Upper lobe of right lung (tissue), 1 donor: ENCODE data around the gene NAA10. TPM values are rescaled to one million over a fixed set of nuclear protein-coding genes. Genes with fewer than 3 reads are reported as not detected.

Experiments used
- ATAC-seq: fragments of 200-7000 bp; cut with Tn5 transposase; one replicate; pipeline ENCODE4 v1.9.1; 2020; ENCODE audit warnings: mild to moderate bottlenecking, moderate library complexity
- DNase-seq: peaks from one replicate; pipeline ENCODE4 v3.0.0-alpha.2; 2020
- H3K27ac ChIP-seq: fragments of 200-600 bp; one replicate; pipeline ENCODE4 v1.8.0; 2022
- H3K27me3 ChIP-seq: fragments of 200-600 bp; one replicate; pipeline ENCODE4 v1.8.0; 2022; ENCODE audit warnings: mild to moderate bottlenecking
- H3K36me3 ChIP-seq: fragments of 200-600 bp; one replicate; pipeline ENCODE4 v1.8.0; 2022
- H3K4me1 ChIP-seq: fragments of 200-600 bp; one replicate; pipeline ENCODE4 v1.8.0; 2022
- H3K4me3 ChIP-seq: fragments of 200-600 bp; one replicate; pipeline ENCODE4 v1.8.0; 2022; ENCODE audit warnings: mild to moderate bottlenecking
- H3K9me3 ChIP-seq: fragments of 200-600 bp; one replicate; pipeline ENCODE4 v1.8.0; 2022
- intact Hi-C: fragments of 100-400 bp; cut with DNase I; formaldehyde crosslinking; loops from one replicate; pipeline ENCODE4 v1.11.0; 2022
- microRNA-seq: library from miRNA; unstranded; fragments of <30 nt; microRNA quantifications from one replicate; pipeline ENCODE4 v1.2.0, GENCODE V29; 2020; ENCODE audit warnings: borderline microRNAs expressed
- total RNA-seq: library from RNA; stranded (reverse); fragmentation: NEBNext Ultra II Directional; extraction: Animal tissue kit (Norgen Biotek cat#: 25700); gene quantifications from one replicate; pipeline ENCODE4 v1.2.1, GENCODE V29; 2021
- TF ChIP-seq, protein P1 (sequence below): fragments of 200-600 bp; IDR thresholded peaks from one replicate; pipeline ENCODE4 v1.8.0; 2022; ENCODE audit warnings: antibody characterized with exemption
- donor health status: DM: no; HTN: yes; CAD: no; lungs with severe emphysema.

The NAA10 gene
- total RNA-seq, 1 donor from 2014 or later: 84.6 TPM

- TF ChIP-seq, protein P1, sequence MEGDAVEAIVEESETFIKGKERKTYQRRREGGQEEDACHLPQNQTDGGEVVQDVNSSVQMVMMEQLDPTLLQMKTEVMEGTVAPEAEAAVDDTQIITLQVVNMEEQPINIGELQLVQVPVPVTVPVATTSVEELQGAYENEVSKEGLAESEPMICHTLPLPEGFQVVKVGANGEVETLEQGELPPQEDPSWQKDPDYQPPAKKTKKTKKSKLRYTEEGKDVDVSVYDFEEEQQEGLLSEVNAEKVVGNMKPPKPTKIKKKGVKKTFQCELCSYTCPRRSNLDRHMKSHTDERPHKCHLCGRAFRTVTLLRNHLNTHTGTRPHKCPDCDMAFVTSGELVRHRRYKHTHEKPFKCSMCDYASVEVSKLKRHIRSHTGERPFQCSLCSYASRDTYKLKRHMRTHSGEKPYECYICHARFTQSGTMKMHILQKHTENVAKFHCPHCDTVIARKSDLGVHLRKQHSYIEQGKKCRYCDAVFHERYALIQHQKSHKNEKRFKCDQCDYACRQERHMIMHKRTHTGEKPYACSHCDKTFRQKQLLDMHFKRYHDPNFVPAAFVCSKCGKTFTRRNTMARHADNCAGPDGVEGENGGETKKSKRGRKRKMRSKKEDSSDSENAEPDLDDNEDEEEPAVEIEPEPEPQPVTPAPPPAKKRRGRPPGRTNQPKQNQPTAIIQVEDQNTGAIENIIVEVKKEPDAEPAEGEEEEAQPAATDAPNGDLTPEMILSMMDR: no peak
- Histone ChIP-seq H3K4me1 (no peaks in the 10 kb centered on the region), H3K4me3 (no peak overlapping the region), H3K27ac (no peak overlapping the region), H3K9me3 (no peaks in the 10 kb centered on the region), H3K36me3 (no peaks in the 10 kb centered on the region), H3K27me3 (peaks cover 12% of the 10 kb centered on the region)
- ATAC-seq (no peak), DNase-seq (no peak)
- intact Hi-C loops: no loop called here
Observed at GRCh38 chrX:153882557-153882956, 52.3 kb downstream of the NAA10 start.

GRCh38 chrX:153882086-153882498 lies 52.7 kb downstream of the NAA10 start:
- TF ChIP-seq, protein P1: no peak
- Histone ChIP-seq H3K4me1 (no peaks in the 10 kb centered on the region), H3K27ac (no peak overlapping the region), H3K4me3 (no peak overlapping the region), H3K27me3 (peaks cover 12% of the 10 kb centered on the region), H3K9me3 (no peaks in the 10 kb centered on the region), H3K36me3 (no peaks in the 10 kb centered on the region)
- DNase-seq (no peak), ATAC-seq (no peak)
- intact Hi-C loops: no loop called here

DNA sequence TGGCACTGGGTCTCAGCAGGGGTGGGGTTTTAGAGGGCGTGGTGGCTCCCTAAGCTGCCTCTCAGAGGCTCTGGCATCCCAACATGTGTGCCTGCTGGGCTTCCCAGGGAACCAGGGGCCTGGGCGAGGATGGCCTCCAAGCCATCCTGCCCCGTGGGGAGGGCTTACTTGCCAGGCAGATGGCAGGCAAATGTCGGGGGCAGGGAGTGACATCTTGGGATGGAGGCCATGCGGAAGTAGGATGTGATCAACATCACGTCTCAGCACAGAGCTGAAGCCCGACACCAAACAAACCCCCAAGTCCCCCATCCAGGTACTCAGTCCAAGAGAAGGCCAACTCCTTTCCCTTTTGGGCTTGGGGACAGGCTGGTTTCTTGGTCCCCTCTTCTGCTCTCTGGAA lies 53.6 kb downstream of the NAA10 start:
- H3K4me3 ChIP-seq: no peak overlapping the region
- ATAC-seq (no peak), DNase-seq (no peak)
- no peaks in the 10 kb centered on the region for H3K4me1 ChIP-seq
- no peak overlapping the region for H3K27ac ChIP-seq
- peaks cover 12% of the 10 kb centered on the region for H3K27me3 ChIP-seq
- H3K9me3 ChIP-seq: no peaks in the 10 kb centered on the region
- intact Hi-C loops: no loop called here
- TF ChIP-seq, protein P1: no peak
- H3K36me3 ChIP-seq: no peaks in the 10 kb centered on the region

DNA sequence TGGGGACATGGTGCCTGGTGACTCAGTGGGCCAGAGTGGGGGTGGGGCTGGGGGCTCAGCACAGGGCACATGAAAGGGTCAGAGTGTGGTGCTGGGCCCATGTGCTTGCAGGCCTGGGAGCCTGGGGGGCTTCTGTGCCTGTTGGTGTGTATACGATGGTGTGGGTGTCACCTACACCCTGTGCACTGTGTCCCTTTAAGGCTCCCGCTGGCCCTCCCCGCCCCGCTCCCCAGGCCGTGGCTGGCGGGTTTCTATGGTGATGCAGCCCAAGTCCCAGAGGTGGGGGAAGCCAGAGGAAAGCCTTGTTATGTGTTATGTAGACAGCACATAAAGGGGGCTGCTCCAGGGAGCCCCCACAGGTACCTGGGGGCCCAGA lies 54.4 kb downstream of the NAA10 start:
- Histone ChIP-seq H3K9me3 (no peaks in the 10 kb centered on the region), H3K4me3 (no peak overlapping the region), H3K4me1 (no peaks in the 10 kb centered on the region), H3K36me3 (no peaks in the 10 kb centered on the region), H3K27me3 (peaks cover 10% of the 10 kb centered on the region), H3K27ac (no peak overlapping the region)
- no peak for ATAC-seq
- no peak for DNase-seq
- intact Hi-C loops: no loop called here
- TF ChIP-seq, protein P1: no peak

- DNase-seq (no peak), ATAC-seq (no peak)
- intact Hi-C loops: no loop called here
- TF ChIP-seq, protein P1: no peak
- Histone ChIP-seq H3K9me3 (no peaks in the 10 kb centered on the region), H3K36me3 (no peaks in the 10 kb centered on the region), H3K4me3 (no peak overlapping the region), H3K4me1 (no peaks in the 10 kb centered on the region), H3K27me3 (peaks cover 4% of the 10 kb centered on the region), H3K27ac (no peak overlapping the region)
Observed at GRCh38 chrX:153879741-153880439, 54.9 kb downstream of the NAA10 start.

Small RNA genes within 50 kb of the gene (microRNA-seq; reads per million reads assigned to microRNA genes)
- gene MIR3202-1 (not detected), gene MIR3202-2 (not detected)

Other genes starting within 250 kb of the NAA10 start
- gene SLC6A8, start 247.1 kb downstream of the NAA10 start, total RNA-seq: 8.0 TPM
- 233 TPM for gene BCAP31, start 210.7 kb downstream of the NAA10 start, total RNA-seq
- 15.1 TPM for gene ABCD1, start 210.2 kb downstream of the NAA10 start, total RNA-seq
- gene PLXNB3, start 170.8 kb downstream of the NAA10 start, total RNA-seq: 3.3 TPM
- not detected for gene SRPK3, start 154.0 kb downstream of the NAA10 start, total RNA-seq
- 42.7 TPM for gene IDH3G, start 140.7 kb downstream of the NAA10 start, total RNA-seq
- gene SSR4, start 140.4 kb downstream of the NAA10 start, total RNA-seq: 204 TPM
- 8.3 TPM for gene PDZD4, start 104.5 kb downstream of the NAA10 start, total RNA-seq
- 1.2 TPM for gene L1CAM, start 48.9 kb downstream of the NAA10 start, total RNA-seq
- 3.0 TPM for gene AVPR2, start 30.4 kb downstream of the NAA10 start, total RNA-seq
- gene ARHGAP4, start 8.8 kb downstream of the NAA10 start, total RNA-seq: 69.8 TPM
- 46.4 TPM for gene RENBP, start 9.6 kb upstream of the NAA10 start, total RNA-seq
- gene HCFC1, start 36.8 kb upstream of the NAA10 start, total RNA-seq: 47.5 TPM
- 9.0 TPM for gene TMEM187, start 37.7 kb upstream of the NAA10 start, total RNA-seq
- gene IRAK1, start 84.9 kb upstream of the NAA10 start, total RNA-seq: 89.4 TPM
- gene MECP2, start 162.7 kb upstream of the NAA10 start, total RNA-seq: 58.6 TPM
- gene OPN1LW, start 209.2 kb upstream of the NAA10 start, total RNA-seq: not detected
- gene OPN1MW, start 247.6 kb upstream of the NAA10 start, total RNA-seq: not detected